HepG2 (cell line): ENCODE measurements around the gene SLC38A8. TPM values are rescaled to one million over a fixed set of nuclear protein-coding genes. Genes with fewer than 3 reads are reported as not detected.
A peak's percentile ranks its signal among the peaks of the same experiment; 100 is the strongest.

Experiments
- ATAC-seq: fragments of 200-7000 bp; cut with Tn5 transposase; 3 replicates; pipeline ENCODE4 v1.9.1; 2020; ENCODE audit warnings: mild to moderate bottlenecking, moderate library complexity
- BruUV-seq: library from RNA; stranded (reverse); fragments of 400-500 nt; replicated peaks from 2 replicates; lab custom pipeline; 2021; lab: Mats Ljungman, UMichigan
- CTCF ChIA-PET: fragments of 300-600 bp; formaldehyde crosslinking; extraction: SDS; loops from one replicate; lab custom pipeline; 2021; ENCODE audit warnings: low total read pairs, inconsistent platforms, low intra/inter-chr PET ratio; lab: Yijun Ruan, JAX
- POLR2A ChIA-PET: fragments of 350-600 bp; sonication (Branson Sonifier 250); formaldehyde crosslinking; loops from one replicate; lab custom pipeline; 2020; ENCODE audit warnings: antibody characterized with exemption, inconsistent platforms; lab: Yijun Ruan, JAX
- DNase-seq: peaks from one replicate; pipeline ENCODE4 v3.0.0-alpha.2; 2015; ENCODE audit warnings: low spot score
- FAIRE-seq: peaks from 3 replicates; lab custom pipeline; 2011; peaks lifted over from hg19 to GRCh38; lab: Jason Lieb, UNC
- H2AFZ ChIP-seq: one replicate; pipeline ENCODE4 v1.6.1; 2011; ENCODE audit warnings: low read length, inconsistent platforms
- H3K27ac ChIP-seq: fragments of 300-600 bp; 3 replicates; pipeline ENCODE4 v1.8.0; 2011; ENCODE audit warnings: mixed run types, mild to moderate bottlenecking, mixed read lengths, low read length, inconsistent platforms; ENCODE audit not compliant: insufficient read depth; ENCODE audit errors: extremely low read length
- H3K27me3 ChIP-seq, 2 experiments: fragments of 200-600 bp in 1 of 2; 2 replicates in 1 of 2; 3 replicates in 1 of 2; pipeline versions ENCODE4 v1.6.0 to v1.8.0; 2011; ENCODE audit warnings: low read length in 2 of 2, mild to moderate bottlenecking in 2 of 2, moderate library complexity in 2 of 2, inconsistent platforms in 1 of 2; ENCODE audit not compliant: insufficient read depth in 2 of 2, control insufficient read depth in 1 of 2
- H3K36me3 ChIP-seq, 2 experiments: fragments of 200-600 bp in 1 of 2; replicated peaks in 1 of 2; 2 replicates in 1 of 2; 3 replicates in 1 of 2; pipeline versions ENCODE4 v1.5.1 to v1.8.0; 2011; ENCODE audit warnings: low read length in 2 of 2, inconsistent platforms in 1 of 2; ENCODE audit not compliant: insufficient read depth in 2 of 2, control insufficient read depth in 1 of 2
- H3K4me1 ChIP-seq: 2 replicates; pipeline ENCODE4 v1.5.1; 2012; ENCODE audit warnings: low read length, inconsistent platforms; ENCODE audit not compliant: insufficient read depth
- H3K4me2 ChIP-seq: 2 replicates; pipeline ENCODE4 v1.6.0; 2011; ENCODE audit warnings: low read depth, low read length, inconsistent platforms
- H3K4me3 ChIP-seq, 3 experiments: fragments of 200-600 bp in 1 of 3; sonication (generic), shearing (Covaris generic) in 1 of 3; replicated peaks in 1 of 3; 2 replicates each; pipeline ENCODE4 v1.5.1; 2011 to 2016; ENCODE audit warnings: low read length in 3 of 3, inconsistent platforms in 2 of 3, low read depth in 2 of 3, mild to moderate bottlenecking in 2 of 3, control low read depth in 1 of 3, mixed read lengths in 1 of 3; ENCODE audit not compliant: insufficient read depth in 1 of 3
- H3K79me2 ChIP-seq: one replicate; pipeline ENCODE4 v1.6.1; 2011; ENCODE audit warnings: low read length, inconsistent platforms; ENCODE audit not compliant: insufficient read depth
- H3K9ac ChIP-seq: 2 replicates; pipeline ENCODE4 v1.6.0; 2011; ENCODE audit warnings: mild to moderate bottlenecking, low read depth, low read length, inconsistent platforms; ENCODE audit not compliant: insufficient read depth
- H3K9me3 ChIP-seq: 2 replicates; pipeline ENCODE4 v1.5.1; 2012; ENCODE audit warnings: mild to moderate bottlenecking, low read length
- H4K20me1 ChIP-seq: 2 replicates; pipeline ENCODE4 v1.6.0; 2011; ENCODE audit warnings: inconsistent platforms, mild to moderate bottlenecking, low read length, moderate library complexity; ENCODE audit not compliant: insufficient read depth
- BCL6 ChIP-seq: IDR thresholded peaks from 2 replicates; pipeline ENCODE4 v1.6.1; 2016; ENCODE audit warnings: missing genetic modification reagents, missing compliant biosample characterization
- CREM ChIP-seq, 2 experiments: sonication (generic) in 1 of 2; formaldehyde crosslinking in 1 of 2; IDR thresholded peaks; 2 replicates each; pipeline versions ENCODE4 v1.4.0 to v1.6.1; 2016 to 2020; ENCODE audit warnings: antibody characterized with exemption in 1 of 2, mild to moderate bottlenecking in 1 of 2, missing genetic modification reagents in 1 of 2
- GTF3A ChIP-seq: sonication (generic); formaldehyde crosslinking; conservative IDR thresholded peaks from 2 replicates; pipeline ENCODE4 v1.4.0; 2020; ENCODE audit warnings: mild to moderate bottlenecking, missing genetic modification reagents
- ZFYVE20 ChIP-seq: sonication (generic); formaldehyde crosslinking; IDR thresholded peaks from 2 replicates; pipeline ENCODE4 v1.8.0; 2023; ENCODE audit warnings: low read depth, mild to moderate bottlenecking, moderate library complexity, missing genetic modification reagents, borderline replicate concordance
- ZMYM4 ChIP-seq: sonication (generic); formaldehyde crosslinking; IDR thresholded peaks from 2 replicates; pipeline ENCODE4 v1.8.1; 2023; ENCODE audit warnings: mild to moderate bottlenecking, missing genetic modification reagents
- ZNF44 ChIP-seq: sonication (generic); formaldehyde crosslinking; IDR thresholded peaks from 2 replicates; pipeline ENCODE4 v1.5.1; 2020; ENCODE audit warnings: mild to moderate bottlenecking, missing genetic modification reagents
- ZNF629 ChIP-seq: sonication (generic); formaldehyde crosslinking; conservative IDR thresholded peaks from 2 replicates; pipeline ENCODE4 v1.5.0; 2020; ENCODE audit warnings: missing genetic modification reagents
- WGBS: methylation state at CpG from one replicate; pipeline ENCODE4 v1.1.6; 2017; ENCODE audit warnings: low lambda C conversion rate; 5-methylcytosine and 5-hydroxymethylcytosine counted together
- in situ Hi-C: cut with HindIII; loops from 2 replicates; pipeline ENCODE4 v1.10.0; 2017; ENCODE audit warnings: low pct_unique_long_range_greater_than_20kb; ENCODE audit not compliant: extremely low pct_ligation_motif_present
- intact Hi-C: fragments of 100-400 bp; cut with micrococcal nuclease; formaldehyde crosslinking; loops from one replicate; pipeline ENCODE4 v1.10.0; 2022; ENCODE audit not compliant: unreplicated experiment
- polyA plus RNA-seq, 8 experiments: library from polyadenylated mRNA; depleted of rRNA in 3 of 8; stranded (reverse) in 7 of 8; unstranded in 1 of 8; fragments of >200 nt; fragmentation: Illumina TruSeq in 4 of 8; extraction: Trizol in 4 of 8; gene quantifications; 2 replicates each; pipeline versions ENCODE4 v1.2.1 to v1.2.3, GENCODE V29; 2011 to 2016; ENCODE audit warnings: low read depth in 4 of 8, missing spikeins in 1 of 8, mixed read lengths in 1 of 8; ENCODE audit not compliant: insufficient read depth in 1 of 8
- total RNA-seq, 5 experiments: library from RNA; depleted of rRNA; stranded (reverse); fragments of >200 nt; fragmentation: Illumina TruSeq; extraction: Trizol; gene quantifications; 2 replicates each; pipeline ENCODE4 v1.2.3, GENCODE V29; 2016; ENCODE audit warnings: low read depth in 1 of 5
- TF ChIP-seq, protein P1 (sequence below): fragments of 450-650 bp; IDR thresholded peaks from 2 replicates; pipeline ENCODE4 v1.6.1; 2016
- TF ChIP-seq, protein P2 (sequence below): sonication (generic); formaldehyde crosslinking; IDR thresholded peaks from 2 replicates; pipeline ENCODE4 v1.4.0; 2020; ENCODE audit warnings: missing genetic modification reagents

SLC38A8 gene
- total and polyA plus RNA-seq, 2 of the 13 experiments (the other 11 are each of a cell fraction or from before 2014, with no cell fraction given) = 0.24 to 0.37 TPM

DNA sequence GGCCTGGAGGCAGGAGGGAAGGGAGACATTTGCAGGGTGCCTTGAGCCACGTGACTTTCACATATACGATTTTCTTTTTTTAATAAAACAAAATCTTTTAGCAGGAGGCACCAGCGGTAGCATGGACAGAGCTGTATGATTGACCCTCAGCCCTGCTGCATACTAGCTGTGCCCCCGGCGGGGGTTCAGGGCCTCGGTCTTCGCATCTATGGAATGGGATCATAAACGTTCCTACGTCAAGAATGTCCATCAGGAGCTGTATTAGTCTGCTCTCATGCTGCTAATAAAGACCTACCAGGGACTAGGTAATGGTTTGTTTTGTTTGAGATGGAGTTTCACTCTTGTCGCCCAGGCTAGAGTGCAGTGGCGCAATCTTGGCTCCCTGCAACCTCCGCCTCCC lies 27.2 kb downstream of the SLC38A8 start:
- no peak overlapping the region for H2AFZ ChIP-seq
- H3K79me2 ChIP-seq = no peaks in the 10 kb centered on the region
- intact Hi-C loops (no loop called here), in situ Hi-C loops (no loop called here)
- BruUV-seq = no TSS peak
- ATAC-seq = no peak
- H3K9ac ChIP-seq = no peak overlapping the region
- no peaks in the 10 kb centered on the region for H4K20me1 ChIP-seq
- CTCF ChIA-PET = no interaction called here
- peaks cover 10% of the 10 kb centered on the region; the same call in 1 of the 2 replicates for H3K9me3 ChIP-seq
- POLR2A ChIA-PET = no interaction called here
- peaks cover 0 to 13% of the 10 kb centered on the region in 2 experiments; a peak in 2 of 5 replicates for H3K27me3 ChIP-seq
- H3K4me2 ChIP-seq = no peak overlapping the region
- no peak for TF ChIP-seq CREM (IDR thresholded peaks at IDR 0.05)
- TF ChIP-seq CREM (CRISPR knock-in tag; IDR thresholded peaks at IDR 0.05) = no peak
- TF ChIP-seq, protein P1, sequence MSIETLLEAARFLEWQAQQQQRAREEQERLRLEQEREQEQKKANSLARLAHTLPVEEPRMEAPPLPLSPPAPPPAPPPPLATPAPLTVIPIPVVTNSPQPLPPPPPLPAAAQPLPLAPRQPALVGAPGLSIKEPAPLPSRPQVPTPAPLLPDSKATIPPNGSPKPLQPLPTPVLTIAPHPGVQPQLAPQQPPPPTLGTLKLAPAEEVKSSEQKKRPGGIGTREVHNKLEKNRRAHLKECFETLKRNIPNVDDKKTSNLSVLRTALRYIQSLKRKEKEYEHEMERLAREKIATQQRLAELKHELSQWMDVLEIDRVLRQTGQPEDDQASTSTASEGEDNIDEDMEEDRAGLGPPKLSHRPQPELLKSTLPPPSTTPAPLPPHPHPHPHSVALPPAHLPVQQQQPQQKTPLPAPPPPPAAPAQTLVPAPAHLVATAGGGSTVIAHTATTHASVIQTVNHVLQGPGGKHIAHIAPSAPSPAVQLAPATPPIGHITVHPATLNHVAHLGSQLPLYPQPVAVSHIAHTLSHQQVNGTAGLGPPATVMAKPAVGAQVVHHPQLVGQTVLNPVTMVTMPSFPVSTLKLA = no peak
- TF ChIP-seq ZNF629 (CRISPR knock-in tag) = peak; percentile 81
- TF ChIP-seq BCL6 (CRISPR knock-in tag) = no peak
- no peak for DNase-seq
- peaks cover 22% of the 10 kb centered on the region for H3K4me1 ChIP-seq
- FAIRE-seq = no peak
- no peaks in the 10 kb centered on the region for H3K36me3 ChIP-seq
- 56% methylated on average over 11 of the region's 12 CpGs for WGBS
- no peak overlapping the region for H3K27ac ChIP-seq
- no peak overlapping the region for H3K4me3 ChIP-seq

DNA sequence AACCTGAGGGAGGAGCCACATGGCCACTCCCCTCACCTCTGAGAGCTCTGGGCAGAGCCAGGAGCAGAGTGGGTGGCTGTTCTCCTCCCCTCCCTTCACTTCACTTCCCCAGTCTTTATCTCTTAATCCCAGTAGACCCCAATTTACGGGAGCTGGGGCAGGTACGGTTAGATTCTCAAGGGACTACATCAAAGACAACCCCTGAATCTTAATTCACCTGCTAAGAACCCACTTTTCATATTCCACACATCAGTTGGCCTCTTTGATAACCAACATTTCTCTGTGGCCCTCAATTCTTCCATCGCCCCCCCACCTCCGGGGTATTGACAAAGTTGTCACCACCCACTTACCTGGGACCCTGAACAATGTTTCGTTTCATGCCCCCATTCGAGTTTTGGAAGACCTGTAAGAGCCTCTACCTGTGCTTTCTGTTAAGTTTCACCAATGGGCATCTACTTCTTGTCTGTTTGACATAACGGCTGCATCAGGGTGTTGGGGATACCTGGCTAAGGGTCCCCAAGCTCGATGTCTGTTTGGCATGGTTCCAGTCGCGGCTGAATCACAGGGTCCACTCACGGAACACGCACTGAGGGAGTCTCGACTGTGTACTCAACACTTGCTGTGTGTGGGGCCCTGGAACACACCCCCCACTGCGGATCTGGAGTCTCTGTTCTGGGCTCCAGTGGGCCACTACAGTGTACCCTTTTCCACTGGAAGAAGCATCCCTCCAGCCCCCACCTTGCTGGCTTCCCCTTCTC lies 27.8 kb downstream of the SLC38A8 start:
- no TSS peak for BruUV-seq
- peaks cover 16% of the 10 kb centered on the region for H3K4me1 ChIP-seq
- DNase-seq (no peak), FAIRE-seq (no peak), ATAC-seq (no peak)
- H3K9me3 ChIP-seq = peaks cover 10% of the 10 kb centered on the region; the same call in 1 of the 2 replicates
- H3K4me3 ChIP-seq = peak overlapping the region in 1 of 3 experiments; percentile 6; a peak in 1 of 6 replicates
- POLR2A ChIA-PET = interaction anchor here (0.6 to 1.4 kb wide), 6 partner anchors 19 to 773 kb away, joined by 3 to 15 read pairs (median 6); partner anchors contain the start of genes MBTPS1 and OSGIN1
- H3K9ac ChIP-seq = no peak overlapping the region
- CTCF ChIA-PET = no interaction called here
- H3K27me3 ChIP-seq = peaks cover 0 to 13% of the 10 kb centered on the region in 2 experiments; a peak in 2 of 5 replicates
- intact Hi-C loops (no loop called here), in situ Hi-C loops (no loop called here)
- no peak overlapping the region for H2AFZ ChIP-seq
- no peaks in the 10 kb centered on the region for H3K79me2 ChIP-seq
- no peaks in the 10 kb centered on the region for H4K20me1 ChIP-seq
- H3K4me2 ChIP-seq = peak overlapping the region; percentile 15; the same call in 1 of the 2 replicates
- H3K27ac ChIP-seq = no peak overlapping the region
- WGBS = 43% methylated on average over 12 of the region's 14 CpGs
- H3K36me3 ChIP-seq = no peaks in the 10 kb centered on the region
- TF ChIP-seq ZFYVE20 = no peak
- TF ChIP-seq, protein P2, sequence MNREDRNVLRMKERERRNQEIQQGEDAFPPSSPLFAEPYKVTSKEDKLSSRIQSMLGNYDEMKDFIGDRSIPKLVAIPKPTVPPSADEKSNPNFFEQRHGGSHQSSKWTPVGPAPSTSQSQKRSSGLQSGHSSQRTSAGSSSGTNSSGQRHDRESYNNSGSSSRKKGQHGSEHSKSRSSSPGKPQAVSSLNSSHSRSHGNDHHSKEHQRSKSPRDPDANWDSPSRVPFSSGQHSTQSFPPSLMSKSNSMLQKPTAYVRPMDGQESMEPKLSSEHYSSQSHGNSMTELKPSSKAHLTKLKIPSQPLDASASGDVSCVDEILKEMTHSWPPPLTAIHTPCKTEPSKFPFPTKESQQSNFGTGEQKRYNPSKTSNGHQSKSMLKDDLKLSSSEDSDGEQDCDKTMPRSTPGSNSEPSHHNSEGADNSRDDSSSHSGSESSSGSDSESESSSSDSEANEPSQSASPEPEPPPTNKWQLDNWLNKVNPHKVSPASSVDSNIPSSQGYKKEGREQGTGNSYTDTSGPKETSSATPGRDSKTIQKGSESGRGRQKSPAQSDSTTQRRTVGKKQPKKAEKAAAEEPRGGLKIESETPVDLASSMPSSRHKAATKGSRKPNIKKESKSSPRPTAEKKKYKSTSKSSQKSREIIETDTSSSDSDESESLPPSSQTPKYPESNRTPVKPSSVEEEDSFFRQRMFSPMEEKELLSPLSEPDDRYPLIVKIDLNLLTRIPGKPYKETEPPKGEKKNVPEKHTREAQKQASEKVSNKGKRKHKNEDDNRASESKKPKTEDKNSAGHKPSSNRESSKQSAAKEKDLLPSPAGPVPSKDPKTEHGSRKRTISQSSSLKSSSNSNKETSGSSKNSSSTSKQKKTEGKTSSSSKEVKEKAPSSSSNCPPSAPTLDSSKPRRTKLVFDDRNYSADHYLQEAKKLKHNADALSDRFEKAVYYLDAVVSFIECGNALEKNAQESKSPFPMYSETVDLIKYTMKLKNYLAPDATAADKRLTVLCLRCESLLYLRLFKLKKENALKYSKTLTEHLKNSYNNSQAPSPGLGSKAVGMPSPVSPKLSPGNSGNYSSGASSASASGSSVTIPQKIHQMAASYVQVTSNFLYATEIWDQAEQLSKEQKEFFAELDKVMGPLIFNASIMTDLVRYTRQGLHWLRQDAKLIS (CRISPR knock-in tag) = no peak
- no peak for TF ChIP-seq GTF3A
- no peak for TF ChIP-seq ZMYM4
- no peak for TF ChIP-seq ZNF44 (CRISPR knock-in tag)
